HepG2 (cell line): Measurements from ENCODE around the gene SUN1. TPM values are rescaled to one million over a fixed set of nuclear protein-coding genes. Genes with fewer than 3 reads are reported as not detected.

Source experiments
- ATAC-seq: fragments of 200-7000 bp; cut with Tn5 transposase; 3 replicates; pipeline ENCODE4 v1.9.1; 2020; ENCODE audit warnings: mild to moderate bottlenecking, moderate library complexity
- BruUV-seq: library from RNA; stranded (reverse); fragments of 400-500 nt; replicated peaks from 2 replicates; lab custom pipeline; 2021; lab: Mats Ljungman, UMichigan
- CTCF ChIA-PET: fragments of 300-600 bp; formaldehyde crosslinking; extraction: SDS; loops from one replicate; lab custom pipeline; 2021; ENCODE audit warnings: low total read pairs, inconsistent platforms, low intra/inter-chr PET ratio; lab: Yijun Ruan, JAX
- POLR2A ChIA-PET: fragments of 350-600 bp; sonication (Branson Sonifier 250); formaldehyde crosslinking; loops from one replicate; lab custom pipeline; 2020; ENCODE audit warnings: antibody characterized with exemption, inconsistent platforms; lab: Yijun Ruan, JAX
- DNase-seq: peaks from one replicate; pipeline ENCODE4 v3.0.0-alpha.2; 2015; ENCODE audit warnings: low spot score
- FAIRE-seq: peaks from 3 replicates; lab custom pipeline; 2011; peaks lifted over from hg19 to GRCh38; lab: Jason Lieb, UNC
- H2AFZ ChIP-seq: one replicate; pipeline ENCODE4 v1.6.1; 2011; ENCODE audit warnings: low read length, inconsistent platforms
- H3K27ac ChIP-seq: fragments of 300-600 bp; 3 replicates; pipeline ENCODE4 v1.8.0; 2011; ENCODE audit warnings: mixed run types, mild to moderate bottlenecking, mixed read lengths, low read length, inconsistent platforms; ENCODE audit not compliant: insufficient read depth; ENCODE audit errors: extremely low read length
- H3K27me3 ChIP-seq, 2 experiments: fragments of 200-600 bp in 1 of 2; 2 replicates in 1 of 2; 3 replicates in 1 of 2; pipeline versions ENCODE4 v1.6.0 to v1.8.0; 2011; ENCODE audit warnings: low read length in 2 of 2, mild to moderate bottlenecking in 2 of 2, moderate library complexity in 2 of 2, inconsistent platforms in 1 of 2; ENCODE audit not compliant: insufficient read depth in 2 of 2, control insufficient read depth in 1 of 2
- H3K36me3 ChIP-seq, 2 experiments: fragments of 200-600 bp in 1 of 2; replicated peaks in 1 of 2; 2 replicates in 1 of 2; 3 replicates in 1 of 2; pipeline versions ENCODE4 v1.5.1 to v1.8.0; 2011; ENCODE audit warnings: low read length in 2 of 2, inconsistent platforms in 1 of 2; ENCODE audit not compliant: insufficient read depth in 2 of 2, control insufficient read depth in 1 of 2
- H3K4me1 ChIP-seq: 2 replicates; pipeline ENCODE4 v1.5.1; 2012; ENCODE audit warnings: low read length, inconsistent platforms; ENCODE audit not compliant: insufficient read depth
- H3K4me2 ChIP-seq: 2 replicates; pipeline ENCODE4 v1.6.0; 2011; ENCODE audit warnings: low read depth, low read length, inconsistent platforms
- H3K4me3 ChIP-seq, 3 experiments: fragments of 200-600 bp in 1 of 3; sonication (generic), shearing (Covaris generic) in 1 of 3; replicated peaks in 1 of 3; 2 replicates each; pipeline ENCODE4 v1.5.1; 2011 to 2016; ENCODE audit warnings: low read length in 3 of 3, inconsistent platforms in 2 of 3, low read depth in 2 of 3, mild to moderate bottlenecking in 2 of 3, control low read depth in 1 of 3, mixed read lengths in 1 of 3; ENCODE audit not compliant: insufficient read depth in 1 of 3
- H3K79me2 ChIP-seq: one replicate; pipeline ENCODE4 v1.6.1; 2011; ENCODE audit warnings: low read length, inconsistent platforms; ENCODE audit not compliant: insufficient read depth
- H3K9ac ChIP-seq: 2 replicates; pipeline ENCODE4 v1.6.0; 2011; ENCODE audit warnings: mild to moderate bottlenecking, low read depth, low read length, inconsistent platforms; ENCODE audit not compliant: insufficient read depth
- H3K9me3 ChIP-seq: 2 replicates; pipeline ENCODE4 v1.5.1; 2012; ENCODE audit warnings: mild to moderate bottlenecking, low read length
- H4K20me1 ChIP-seq: 2 replicates; pipeline ENCODE4 v1.6.0; 2011; ENCODE audit warnings: inconsistent platforms, mild to moderate bottlenecking, low read length, moderate library complexity; ENCODE audit not compliant: insufficient read depth
- HDAC2 ChIP-seq: sonication (generic); formaldehyde crosslinking; IDR thresholded peaks from 2 replicates; pipeline ENCODE4 v1.4.0; 2020; ENCODE audit warnings: missing genetic modification reagents
- HOXD1 ChIP-seq: sonication (generic); formaldehyde crosslinking; IDR thresholded peaks from 2 replicates; pipeline ENCODE4 v1.5.0; 2020; ENCODE audit warnings: missing genetic modification reagents
- JUNB ChIP-seq: sonication (generic); formaldehyde crosslinking; IDR thresholded peaks from 2 replicates; pipeline ENCODE4 v1.8.0; 2022; ENCODE audit warnings: missing genetic modification reagents, mild to moderate bottlenecking, borderline replicate concordance
- MED13 ChIP-seq: sonication (generic); formaldehyde crosslinking; IDR thresholded peaks from 2 replicates; pipeline ENCODE4 v1.5.0; 2020; ENCODE audit warnings: missing genetic modification reagents
- RXRA ChIP-seq: sonication (generic); formaldehyde crosslinking; IDR thresholded peaks from 2 replicates; pipeline ENCODE4 v1.5.1; 2020; ENCODE audit warnings: missing genetic modification reagents
- SRSF9 ChIP-seq: fragments of 200-400 bp; formaldehyde crosslinking; IDR thresholded peaks from 2 replicates; pipeline ENCODE4 v1.6.1; 2018; ENCODE audit warnings: borderline replicate concordance, mild to moderate bottlenecking, low read depth, low read length; ENCODE audit not compliant: insufficient read depth, poor library complexity, severe bottlenecking
- ZBTB26 ChIP-seq: IDR thresholded peaks from 2 replicates; pipeline ENCODE4 v1.6.1; 2016; ENCODE audit warnings: missing compliant biosample characterization, missing genetic modification reagents, borderline replicate concordance
- ZBTB44 ChIP-seq: sonication (generic); formaldehyde crosslinking; IDR thresholded peaks from 2 replicates; pipeline ENCODE4 v1.4.0; 2020; ENCODE audit warnings: missing genetic modification reagents
- ZNF253 ChIP-seq: sonication (generic); formaldehyde crosslinking; IDR thresholded peaks from 2 replicates; pipeline ENCODE4 v1.8.0; 2022; ENCODE audit warnings: mild to moderate bottlenecking, missing genetic modification reagents, borderline replicate concordance
- ZNF574 ChIP-seq: sonication (generic); formaldehyde crosslinking; IDR thresholded peaks from 2 replicates; pipeline ENCODE4 v1.4.0; 2020; ENCODE audit warnings: missing genetic modification reagents
- ZNF639 ChIP-seq: conservative IDR thresholded peaks from 2 replicates; pipeline ENCODE4 v1.6.1; 2018; ENCODE audit warnings: missing genetic modification reagents
- ZNF777 ChIP-seq: sonication (generic); formaldehyde crosslinking; IDR thresholded peaks from 2 replicates; pipeline ENCODE4 v1.4.0; 2020; ENCODE audit warnings: missing genetic modification reagents
- whole genome bisulfite sequencing: methylation state at CpG from one replicate; pipeline ENCODE4 v1.1.6; 2017; ENCODE audit warnings: low lambda C conversion rate; 5-methylcytosine and 5-hydroxymethylcytosine counted together
- in situ Hi-C: cut with HindIII; loops from 2 replicates; pipeline ENCODE4 v1.10.0; 2017; ENCODE audit warnings: low pct_unique_long_range_greater_than_20kb; ENCODE audit not compliant: extremely low pct_ligation_motif_present
- intact Hi-C: fragments of 100-400 bp; cut with micrococcal nuclease; formaldehyde crosslinking; loops from one replicate; pipeline ENCODE4 v1.10.0; 2022; ENCODE audit not compliant: unreplicated experiment
- polyA plus RNA-seq, 8 experiments: library from polyadenylated mRNA; depleted of rRNA in 3 of 8; stranded (reverse) in 7 of 8; unstranded in 1 of 8; fragments of >200 nt; fragmentation: Illumina TruSeq in 4 of 8; extraction: Trizol in 4 of 8; gene quantifications; 2 replicates each; pipeline versions ENCODE4 v1.2.1 to v1.2.3, GENCODE V29; 2011 to 2016; ENCODE audit warnings: low read depth in 4 of 8, missing spikeins in 1 of 8, mixed read lengths in 1 of 8; ENCODE audit not compliant: insufficient read depth in 1 of 8
- total RNA-seq, 5 experiments: library from RNA; depleted of rRNA; stranded (reverse); fragments of >200 nt; fragmentation: Illumina TruSeq; extraction: Trizol; gene quantifications; 2 replicates each; pipeline ENCODE4 v1.2.3, GENCODE V29; 2016; ENCODE audit warnings: low read depth in 1 of 5

Gene SUN1
- total and polyA plus RNA-seq, 2 of the 13 experiments (the other 11 are each of a cell fraction or from before 2014, with no cell fraction given) = 47.0 to 126 TPM

GRCh38 chr7:921581-922333, 89.5 kb downstream of the SUN1 start:
- no peaks in the 10 kb centered on the region for H3K79me2 ChIP-seq
- POLR2A ChIA-PET = no interaction called here
- H2AFZ ChIP-seq = no peak overlapping the region
- H3K4me2 ChIP-seq = no peak overlapping the region
- in situ Hi-C loops = no loop called here
- DNase-seq = no peak
- H3K36me3 ChIP-seq = no peaks in the 10 kb centered on the region
- no peaks in the 10 kb centered on the region for H3K27me3 ChIP-seq
- peaks cover 31% of the 10 kb centered on the region for H3K4me1 ChIP-seq
- H3K4me3 ChIP-seq = no peak overlapping the region
- no TSS peak for BruUV-seq
- H3K9ac ChIP-seq = no peak overlapping the region
- no peak for FAIRE-seq
- CTCF ChIA-PET = no interaction called here
- no peak overlapping the region for H3K27ac ChIP-seq
- intact Hi-C loops = no loop called here
- WGBS = 91% methylated on average over 11 of the region's 36 CpGs
- TF ChIP-seq ZNF777 (CRISPR knock-in tag) (no peak), ZBTB44 (CRISPR knock-in tag) (no peak), SRSF9 (no peak), ZBTB26 (CRISPR knock-in tag) (no peak), ZNF574 (CRISPR knock-in tag) (no peak), ZNF253 (CRISPR knock-in tag) (no peak), ZNF639 (CRISPR knock-in tag) (no peak), MED13 (CRISPR knock-in tag) (no peak), HOXD1 (CRISPR knock-in tag) (no peak), HDAC2 (no peak), RXRA (no peak), JUNB (CRISPR knock-in tag) (no peak)
- H3K9me3 ChIP-seq = no peaks in the 10 kb centered on the region
- no peak for ATAC-seq
- no peaks in the 10 kb centered on the region for H4K20me1 ChIP-seq
